WTC11 (cell line): ENCODE measurements around the gene DOCK1. TPM values are rescaled to one million over a fixed set of nuclear protein-coding genes. Genes with fewer than 3 reads are reported as not detected.

Experiments used
- ATAC-seq: fragments of 200-7000 bp; cut with Tn5 transposase; 2 replicates; pipeline ENCODE4 v1.10.0; 2021; ENCODE audit warnings: mild to moderate bottlenecking, moderate library complexity
- CTCF ChIA-PET: fragments of 300-600 bp; sonication (Branson Sonifier 250); formaldehyde crosslinking; loops from one replicate; lab custom pipeline; 2021; ENCODE audit warnings: antibody characterized with exemption; lab: Charles Lee
- POLR2A ChIA-PET: fragments of 350-600 bp; sonication (Branson Sonifier 250); formaldehyde crosslinking; loops from one replicate; lab custom pipeline; 2021; ENCODE audit warnings: antibody characterized with exemption; lab: Charles Lee
- DNase-seq: peaks from one replicate; pipeline ENCODE4 v3.0.0; 2021; ENCODE audit warnings: low spot score
- H3K27ac Mint-ChIP-seq: 2 replicates; pipeline ENCODE4 v1.8.0; 2021; ENCODE audit warnings: mixed read lengths
- H3K27me3 Mint-ChIP-seq: 2 replicates; pipeline ENCODE4 v1.8.0; 2021; ENCODE audit warnings: low read depth, mild to moderate bottlenecking, moderate library complexity, mixed read lengths
- H3K36me3 Mint-ChIP-seq: 2 replicates; pipeline ENCODE4 v1.8.0; 2021; ENCODE audit warnings: mixed read lengths
- H3K4me1 Mint-ChIP-seq: 2 replicates; pipeline ENCODE4 v1.8.0; 2022; ENCODE audit warnings: mixed read lengths
- H3K4me3 Mint-ChIP-seq: 2 replicates; pipeline ENCODE4 v1.8.0; 2021; ENCODE audit warnings: mild to moderate bottlenecking, moderate library complexity, mixed read lengths
- H3K9me3 Mint-ChIP-seq: 2 replicates; pipeline ENCODE4 v1.8.0; 2021; ENCODE audit warnings: mixed read lengths
- FOXP1 ChIP-seq: sonication (generic); formaldehyde crosslinking; IDR thresholded peaks from 2 replicates; pipeline ENCODE4 v1.8.0; 2022; ENCODE audit warnings: missing genetic modification reagents, mild to moderate bottlenecking, moderate library complexity, borderline replicate concordance
- GRHL2 ChIP-seq: fragments of 250-450 bp; sonication (Bioruptor Pico); IDR thresholded peaks from 2 replicates; pipeline ENCODE4 v1.8.0; 2022; ENCODE audit warnings: mild to moderate bottlenecking, moderate library complexity; ENCODE audit not compliant: insufficient replicate concordance, severe bottlenecking
- HMGA2 ChIP-seq: fragments of 250-450 bp; sonication (Bioruptor Pico); IDR thresholded peaks from 2 replicates; pipeline ENCODE4 v1.4.0; 2021; ENCODE audit warnings: mild to moderate bottlenecking, moderate library complexity
- NFATC4 ChIP-seq: fragments of 250-450 bp; sonication (Bioruptor Pico); IDR thresholded peaks from 2 replicates; pipeline ENCODE4 v1.9.0; 2021; ENCODE audit warnings: mild to moderate bottlenecking
- NFYB ChIP-seq: sonication (generic); formaldehyde crosslinking; conservative IDR thresholded peaks from 2 replicates; pipeline ENCODE4 v1.8.0; 2022; ENCODE audit warnings: low read depth, missing genetic modification reagents
- SMAD3 ChIP-seq: sonication (generic); formaldehyde crosslinking; IDR thresholded peaks from 2 replicates; pipeline ENCODE4 v1.8.0; 2022; ENCODE audit warnings: missing genetic modification reagents, mild to moderate bottlenecking, borderline replicate concordance
- ZNF396 ChIP-seq: fragments of 250-450 bp; sonication (Bioruptor Pico); IDR thresholded peaks from 2 replicates; pipeline ENCODE4 v1.8.0; 2021; ENCODE audit warnings: mild to moderate bottlenecking, moderate library complexity, borderline replicate concordance
- ZNF416 ChIP-seq: fragments of 250-450 bp; sonication (Bioruptor Pico); IDR thresholded peaks from 2 replicates; pipeline ENCODE4 v1.9.0; 2021; ENCODE audit warnings: mild to moderate bottlenecking, inconsistent platforms
- total RNA-seq: library from RNA; stranded (reverse); gene quantifications from 3 replicates; pipeline ENCODE4 v1.2.3, GENCODE V29; 2021
- TF ChIP-seq, protein P1 (sequence below): fragments of 250-450 bp; sonication (Bioruptor Pico); IDR thresholded peaks from 2 replicates; pipeline ENCODE4 v1.8.0; 2021; ENCODE audit warnings: mild to moderate bottlenecking
- TF ChIP-seq, protein P2 (sequence below): fragments of 250-450 bp; sonication (Bioruptor Pico); IDR thresholded peaks from 2 replicates; pipeline ENCODE4 v2.1.2; 2022; ENCODE audit warnings: mild to moderate bottlenecking, moderate library complexity
- TF ChIP-seq, protein P3 (sequence below): fragments of 250-450 bp; sonication (Bioruptor Pico); IDR thresholded peaks from 2 replicates; pipeline ENCODE4 v1.9.0; 2021; ENCODE audit warnings: moderate library complexity, mild to moderate bottlenecking, inconsistent platforms, borderline replicate concordance
- TF ChIP-seq, protein P4 (sequence below): fragments of 200-600 bp; IDR thresholded peaks from 2 replicates; pipeline ENCODE4 v1.8.0; 2022; ENCODE audit warnings: antibody characterized with exemption
- TF ChIP-seq, protein P5 (sequence below): sonication (generic); formaldehyde crosslinking; IDR thresholded peaks from 2 replicates; pipeline ENCODE4 v1.8.0; 2023; ENCODE audit warnings: missing genetic modification reagents, mild to moderate bottlenecking, borderline replicate concordance
- TF ChIP-seq, protein P6 (sequence below): sonication (generic); formaldehyde crosslinking; IDR thresholded peaks from 2 replicates; pipeline ENCODE4 v1.8.0; 2022; ENCODE audit warnings: mild to moderate bottlenecking, missing genetic modification reagents

DOCK1 gene
- total RNA-seq, 1 experiment from 2014 or later = 52.1 TPM

DNA sequence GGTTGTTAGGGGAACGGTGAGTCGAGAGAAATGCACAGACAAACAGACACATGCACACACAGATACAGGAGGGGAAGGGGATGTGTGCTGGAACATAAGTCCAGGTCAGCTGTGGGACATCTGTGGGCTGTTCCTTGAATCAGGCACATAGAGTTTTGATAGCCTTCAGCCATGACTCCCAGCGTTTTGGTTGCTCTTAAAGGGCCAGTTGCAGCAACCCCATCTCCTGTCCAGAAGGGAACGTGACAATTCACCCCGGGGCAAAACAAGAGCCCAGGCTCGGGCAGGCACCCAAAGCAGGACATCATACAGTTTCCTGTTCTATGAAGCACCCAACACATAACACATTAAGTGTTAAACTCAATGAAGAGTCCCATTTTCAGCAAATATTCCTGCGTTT, 281.6 kb downstream of the DOCK1 start:
- Mint-ChIP-seq H3K9me3 (peaks cover 4% of the 10 kb centered on the region), H3K4me3 (no peak overlapping the region), H3K4me1 (peaks cover 4% of the 10 kb centered on the region), H3K36me3 (peaks cover 2% of the 10 kb centered on the region), H3K27ac (no peak overlapping the region), H3K27me3 (no peaks in the 10 kb centered on the region)
- DNase-seq (no peak), ATAC-seq (no peak)
- TF ChIP-seq NFYB (CRISPR knock-in tag) = no peak
- ChIA-PET CTCF (no interaction called here), POLR2A (no interaction called here)

DNA sequence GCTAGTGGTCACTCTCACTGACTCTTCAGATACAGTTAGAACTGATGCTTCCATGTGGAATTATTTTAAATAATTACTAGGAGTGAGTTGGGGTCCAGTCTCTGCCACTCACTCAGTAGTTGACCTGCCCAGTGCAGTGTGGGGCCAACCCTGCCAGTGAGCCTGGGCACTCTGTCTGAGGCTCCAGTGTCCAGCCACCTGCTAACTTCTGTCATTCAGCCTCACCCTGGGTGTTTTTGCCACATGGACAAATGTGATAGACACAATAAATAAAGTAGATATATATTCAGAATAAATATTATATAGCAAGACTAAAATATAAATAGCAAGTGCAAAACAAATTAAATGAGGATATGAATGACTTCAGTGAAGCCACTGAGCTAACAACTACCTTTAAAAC, 284.0 kb downstream of the DOCK1 start:
- CTCF ChIA-PET = no interaction called here
- no peak overlapping the region for H3K27ac Mint-ChIP-seq
- POLR2A ChIA-PET = no interaction called here
- H3K4me1 Mint-ChIP-seq = peaks cover 7% of the 10 kb centered on the region
- ATAC-seq (no peak), DNase-seq (no peak)
- H3K9me3 Mint-ChIP-seq = peaks cover 4% of the 10 kb centered on the region
- peaks cover 2% of the 10 kb centered on the region for H3K36me3 Mint-ChIP-seq
- no peak for TF ChIP-seq FOXP1 (CRISPR knock-in tag)
- TF ChIP-seq, protein P1, sequence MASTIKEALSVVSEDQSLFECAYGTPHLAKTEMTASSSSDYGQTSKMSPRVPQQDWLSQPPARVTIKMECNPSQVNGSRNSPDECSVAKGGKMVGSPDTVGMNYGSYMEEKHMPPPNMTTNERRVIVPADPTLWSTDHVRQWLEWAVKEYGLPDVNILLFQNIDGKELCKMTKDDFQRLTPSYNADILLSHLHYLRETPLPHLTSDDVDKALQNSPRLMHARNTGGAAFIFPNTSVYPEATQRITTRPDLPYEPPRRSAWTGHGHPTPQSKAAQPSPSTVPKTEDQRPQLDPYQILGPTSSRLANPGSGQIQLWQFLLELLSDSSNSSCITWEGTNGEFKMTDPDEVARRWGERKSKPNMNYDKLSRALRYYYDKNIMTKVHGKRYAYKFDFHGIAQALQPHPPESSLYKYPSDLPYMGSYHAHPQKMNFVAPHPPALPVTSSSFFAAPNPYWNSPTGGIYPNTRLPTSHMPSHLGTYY (CRISPR knock-in tag) = no peak
- TF ChIP-seq ZNF396 (CRISPR knock-in tag) = no peak
- no peak for TF ChIP-seq NFYB (CRISPR knock-in tag)
- peaks cover 10% of the 10 kb centered on the region for H3K27me3 Mint-ChIP-seq
- no peak overlapping the region for H3K4me3 Mint-ChIP-seq

DNA sequence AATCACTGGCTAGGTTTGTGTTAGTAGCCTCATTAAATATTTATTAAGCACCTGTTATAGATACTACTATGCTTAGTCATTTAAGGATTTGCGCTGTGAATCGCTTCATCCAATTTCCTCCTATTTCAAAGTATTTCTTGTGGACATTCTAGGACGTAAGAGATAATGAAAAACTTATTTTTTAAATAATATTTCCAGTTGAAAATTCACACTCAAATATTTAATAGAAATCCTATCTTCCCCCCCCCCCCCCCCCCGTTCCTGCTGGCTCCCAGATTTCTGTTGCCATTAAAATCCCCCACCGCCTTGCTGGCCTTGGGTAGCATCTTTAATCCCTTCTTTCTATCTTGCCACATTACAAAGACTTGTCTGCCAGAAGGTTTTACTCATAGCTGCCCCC, 285.2 kb downstream of the DOCK1 start:
- H3K4me3 Mint-ChIP-seq = no peak overlapping the region
- TF ChIP-seq NFATC4 (no peak), ZNF396 (CRISPR knock-in tag) (no peak), SMAD3 (CRISPR knock-in tag) (no peak), GRHL2 (CRISPR knock-in tag) (no peak), ZNF416 (CRISPR knock-in tag) (no peak), HMGA2 (CRISPR knock-in tag) (no peak)
- TF ChIP-seq, protein P2, sequence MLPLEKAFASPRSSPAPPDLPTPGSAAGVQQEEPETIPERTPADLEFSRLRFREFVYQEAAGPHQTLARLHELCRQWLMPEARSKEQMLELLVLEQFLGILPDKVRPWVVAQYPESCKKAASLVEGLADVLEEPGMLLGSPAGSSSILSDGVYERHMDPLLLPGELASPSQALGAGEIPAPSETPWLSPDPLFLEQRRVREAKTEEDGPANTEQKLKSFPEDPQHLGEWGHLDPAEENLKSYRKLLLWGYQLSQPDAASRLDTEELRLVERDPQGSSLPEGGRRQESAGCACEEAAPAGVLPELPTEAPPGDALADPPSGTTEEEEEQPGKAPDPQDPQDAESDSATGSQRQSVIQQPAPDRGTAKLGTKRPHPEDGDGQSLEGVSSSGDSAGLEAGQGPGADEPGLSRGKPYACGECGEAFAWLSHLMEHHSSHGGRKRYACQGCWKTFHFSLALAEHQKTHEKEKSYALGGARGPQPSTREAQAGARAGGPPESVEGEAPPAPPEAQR (CRISPR knock-in tag) = no peak
- TF ChIP-seq, protein P3, sequence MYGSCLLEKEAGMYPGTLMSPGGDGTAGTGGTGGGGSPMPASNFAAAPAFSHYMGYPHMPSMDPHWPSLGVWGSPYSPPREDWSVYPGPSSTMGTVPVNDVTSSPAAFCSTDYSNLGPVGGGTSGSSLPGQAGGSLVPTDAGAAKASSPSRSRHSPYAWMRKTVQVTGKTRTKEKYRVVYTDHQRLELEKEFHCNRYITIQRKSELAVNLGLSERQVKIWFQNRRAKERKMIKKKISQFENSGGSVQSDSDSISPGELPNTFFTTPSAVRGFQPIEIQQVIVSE (CRISPR knock-in tag) = no peak
- TF ChIP-seq, protein P4, sequence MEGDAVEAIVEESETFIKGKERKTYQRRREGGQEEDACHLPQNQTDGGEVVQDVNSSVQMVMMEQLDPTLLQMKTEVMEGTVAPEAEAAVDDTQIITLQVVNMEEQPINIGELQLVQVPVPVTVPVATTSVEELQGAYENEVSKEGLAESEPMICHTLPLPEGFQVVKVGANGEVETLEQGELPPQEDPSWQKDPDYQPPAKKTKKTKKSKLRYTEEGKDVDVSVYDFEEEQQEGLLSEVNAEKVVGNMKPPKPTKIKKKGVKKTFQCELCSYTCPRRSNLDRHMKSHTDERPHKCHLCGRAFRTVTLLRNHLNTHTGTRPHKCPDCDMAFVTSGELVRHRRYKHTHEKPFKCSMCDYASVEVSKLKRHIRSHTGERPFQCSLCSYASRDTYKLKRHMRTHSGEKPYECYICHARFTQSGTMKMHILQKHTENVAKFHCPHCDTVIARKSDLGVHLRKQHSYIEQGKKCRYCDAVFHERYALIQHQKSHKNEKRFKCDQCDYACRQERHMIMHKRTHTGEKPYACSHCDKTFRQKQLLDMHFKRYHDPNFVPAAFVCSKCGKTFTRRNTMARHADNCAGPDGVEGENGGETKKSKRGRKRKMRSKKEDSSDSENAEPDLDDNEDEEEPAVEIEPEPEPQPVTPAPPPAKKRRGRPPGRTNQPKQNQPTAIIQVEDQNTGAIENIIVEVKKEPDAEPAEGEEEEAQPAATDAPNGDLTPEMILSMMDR = no peak
- TF ChIP-seq, protein P5, sequence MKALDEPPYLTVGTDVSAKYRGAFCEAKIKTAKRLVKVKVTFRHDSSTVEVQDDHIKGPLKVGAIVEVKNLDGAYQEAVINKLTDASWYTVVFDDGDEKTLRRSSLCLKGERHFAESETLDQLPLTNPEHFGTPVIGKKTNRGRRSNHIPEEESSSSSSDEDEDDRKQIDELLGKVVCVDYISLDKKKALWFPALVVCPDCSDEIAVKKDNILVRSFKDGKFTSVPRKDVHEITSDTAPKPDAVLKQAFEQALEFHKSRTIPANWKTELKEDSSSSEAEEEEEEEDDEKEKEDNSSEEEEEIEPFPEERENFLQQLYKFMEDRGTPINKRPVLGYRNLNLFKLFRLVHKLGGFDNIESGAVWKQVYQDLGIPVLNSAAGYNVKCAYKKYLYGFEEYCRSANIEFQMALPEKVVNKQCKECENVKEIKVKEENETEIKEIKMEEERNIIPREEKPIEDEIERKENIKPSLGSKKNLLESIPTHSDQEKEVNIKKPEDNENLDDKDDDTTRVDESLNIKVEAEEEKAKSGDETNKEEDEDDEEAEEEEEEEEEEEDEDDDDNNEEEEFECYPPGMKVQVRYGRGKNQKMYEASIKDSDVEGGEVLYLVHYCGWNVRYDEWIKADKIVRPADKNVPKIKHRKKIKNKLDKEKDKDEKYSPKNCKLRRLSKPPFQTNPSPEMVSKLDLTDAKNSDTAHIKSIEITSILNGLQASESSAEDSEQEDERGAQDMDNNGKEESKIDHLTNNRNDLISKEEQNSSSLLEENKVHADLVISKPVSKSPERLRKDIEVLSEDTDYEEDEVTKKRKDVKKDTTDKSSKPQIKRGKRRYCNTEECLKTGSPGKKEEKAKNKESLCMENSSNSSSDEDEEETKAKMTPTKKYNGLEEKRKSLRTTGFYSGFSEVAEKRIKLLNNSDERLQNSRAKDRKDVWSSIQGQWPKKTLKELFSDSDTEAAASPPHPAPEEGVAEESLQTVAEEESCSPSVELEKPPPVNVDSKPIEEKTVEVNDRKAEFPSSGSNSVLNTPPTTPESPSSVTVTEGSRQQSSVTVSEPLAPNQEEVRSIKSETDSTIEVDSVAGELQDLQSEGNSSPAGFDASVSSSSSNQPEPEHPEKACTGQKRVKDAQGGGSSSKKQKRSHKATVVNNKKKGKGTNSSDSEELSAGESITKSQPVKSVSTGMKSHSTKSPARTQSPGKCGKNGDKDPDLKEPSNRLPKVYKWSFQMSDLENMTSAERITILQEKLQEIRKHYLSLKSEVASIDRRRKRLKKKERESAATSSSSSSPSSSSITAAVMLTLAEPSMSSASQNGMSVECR = no peak
- TF ChIP-seq, protein P6, sequence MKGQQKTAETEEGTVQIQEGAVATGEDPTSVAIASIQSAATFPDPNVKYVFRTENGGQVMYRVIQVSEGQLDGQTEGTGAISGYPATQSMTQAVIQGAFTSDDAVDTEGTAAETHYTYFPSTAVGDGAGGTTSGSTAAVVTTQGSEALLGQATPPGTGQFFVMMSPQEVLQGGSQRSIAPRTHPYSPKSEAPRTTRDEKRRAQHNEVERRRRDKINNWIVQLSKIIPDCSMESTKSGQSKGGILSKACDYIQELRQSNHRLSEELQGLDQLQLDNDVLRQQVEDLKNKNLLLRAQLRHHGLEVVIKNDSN (CRISPR knock-in tag) = no peak
- TF ChIP-seq, all 79 proteins: peak for 0
- CTCF ChIA-PET = no interaction called here
- no peak overlapping the region for H3K27ac Mint-ChIP-seq
- POLR2A ChIA-PET = no interaction called here
- DNase-seq (no peak), ATAC-seq (no peak)
- peaks cover 15% of the 10 kb centered on the region for H3K4me1 Mint-ChIP-seq
- peaks cover 23% of the 10 kb centered on the region for H3K27me3 Mint-ChIP-seq
- peaks cover 2% of the 10 kb centered on the region for H3K36me3 Mint-ChIP-seq
- H3K9me3 Mint-ChIP-seq = peaks cover 3% of the 10 kb centered on the region
